SH-SY5Y (cell line): ENCODE results near the gene UFD1.

Experiments used
- GATA2 ChIP-seq: IDR thresholded peaks from 2 replicates; pipeline ENCODE4 v1.6.1; 2011; ENCODE audit warnings: mild to moderate bottlenecking, low read depth, low read length
- GATA3 ChIP-seq: IDR thresholded peaks from 2 replicates; pipeline ENCODE4 v1.6.1; 2011; ENCODE audit warnings: low read depth, mild to moderate bottlenecking, low read length, moderate library complexity

GRCh38 chr22:19509191-19509590 lies 30.2 kb upstream of the UFD1 start:
- TF ChIP-seq GATA3: no peak
- no peak for TF ChIP-seq GATA2
